Glomerular visceral epithelial cell (primary cell): ENCODE results near the gene RNF144A.
A peak's percentile ranks its signal among the peaks of the same experiment; 100 is the strongest.
"Not testable (repeated sequence)": the region's sequence is repeated elsewhere in the genome, so short reads cannot be mapped to it uniquely, and the experiment has no call there.

Experiments used
- DNase-seq: peaks from one replicate; pipeline ENCODE4 v3.0.0-alpha.2; 2016; ENCODE audit errors: extremely low spot score

RNF144A gene

GRCh38 chr2:6917071-6917760, at the start of gene RNF144A:
Gene RNF144A (plus strand): TSS chr2:6917412. CDS start chr2:6996927, 79,515 bp downstream.
- peak; percentile 62 for DNase-seq

- DNase-seq, result no peak
Measured at GRCh38 chr2:6872394-6872793, 44.8 kb upstream of the RNF144A start.

GRCh38 chr2:6874032-6874431, 43.2 kb upstream of the RNF144A start:
- no peak for DNase-seq

GRCh38 chr2:6876309-6876708, 40.9 kb upstream of the RNF144A start:
- DNase-seq, result no peak

- DNase-seq, result peak; percentile 27
Measured at GRCh38 chr2:6877402-6878304, 39.6 kb upstream of the RNF144A start, which contains the start of gene RSAD2. Gene RSAD2 (plus strand): TSS chr2:6877777. CDS start chr2:6877801, 24 bp downstream.

- no peak for DNase-seq
Measured at GRCh38 chr2:6878549-6878948, 38.7 kb upstream of the RNF144A start.

- no peak for DNase-seq
Measured at GRCh38 chr2:6879011-6879410, 38.2 kb upstream of the RNF144A start.

GRCh38 chr2:6880200-6880733, 36.9 kb upstream of the RNF144A start:
- DNase-seq, result no peak

GRCh38 chr2:6881046-6881445, 36.2 kb upstream of the RNF144A start:
- DNase-seq, result no peak

GRCh38 chr2:6881516-6881915, 35.7 kb upstream of the RNF144A start:
- DNase-seq, result no peak

- DNase-seq, result no peak
Measured at GRCh38 chr2:6883448-6884122, 33.6 kb upstream of the RNF144A start.

GRCh38 chr2:6885551-6885950, 31.7 kb upstream of the RNF144A start:
- DNase-seq, result no peak

- no peak for DNase-seq
Measured at GRCh38 chr2:6885968-6886367, 31.2 kb upstream of the RNF144A start.

- DNase-seq, result no peak
Measured at GRCh38 chr2:6887751-6888192, 29.4 kb upstream of the RNF144A start.

- DNase-seq, result no peak
Measured at GRCh38 chr2:6888724-6889123, 28.5 kb upstream of the RNF144A start.

GRCh38 chr2:6893876-6894482, 23.2 kb upstream of the RNF144A start:
- no peak for DNase-seq

GRCh38 chr2:6896930-6897759, 20.1 kb upstream of the RNF144A start:
- DNase-seq, result peak; percentile 7

- DNase-seq, result not testable (repeated sequence)
Measured at GRCh38 chr2:6902581-6902980, 14.6 kb upstream of the RNF144A start.

GRCh38 chr2:6905668-6906067, 11.5 kb upstream of the RNF144A start:
- no peak for DNase-seq

GRCh38 chr2:6906165-6906741, 11.0 kb upstream of the RNF144A start:
- no peak for DNase-seq
